ENCODE data around the gene LAMA2.

DNA sequence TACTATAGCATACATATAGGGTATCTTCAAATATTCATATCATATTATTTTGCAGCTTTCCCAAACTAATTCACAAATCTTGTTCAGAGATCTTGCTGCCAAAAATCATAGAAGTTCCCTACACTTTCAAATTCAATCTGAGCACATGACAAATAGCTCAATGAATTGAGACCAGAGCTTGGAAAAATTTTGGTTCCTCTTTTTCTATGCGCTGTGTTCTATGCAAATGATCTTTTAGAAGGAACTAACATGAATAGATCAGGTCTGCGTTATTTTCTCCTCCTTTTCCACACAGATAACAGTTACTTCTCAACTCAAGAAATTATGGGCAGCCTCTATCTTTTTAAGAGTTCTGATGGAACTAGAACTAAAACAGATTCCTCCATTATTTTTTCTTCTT is 510.7 kb downstream of the LAMA2 start:
- TF ChIP-seq, protein P1, sequence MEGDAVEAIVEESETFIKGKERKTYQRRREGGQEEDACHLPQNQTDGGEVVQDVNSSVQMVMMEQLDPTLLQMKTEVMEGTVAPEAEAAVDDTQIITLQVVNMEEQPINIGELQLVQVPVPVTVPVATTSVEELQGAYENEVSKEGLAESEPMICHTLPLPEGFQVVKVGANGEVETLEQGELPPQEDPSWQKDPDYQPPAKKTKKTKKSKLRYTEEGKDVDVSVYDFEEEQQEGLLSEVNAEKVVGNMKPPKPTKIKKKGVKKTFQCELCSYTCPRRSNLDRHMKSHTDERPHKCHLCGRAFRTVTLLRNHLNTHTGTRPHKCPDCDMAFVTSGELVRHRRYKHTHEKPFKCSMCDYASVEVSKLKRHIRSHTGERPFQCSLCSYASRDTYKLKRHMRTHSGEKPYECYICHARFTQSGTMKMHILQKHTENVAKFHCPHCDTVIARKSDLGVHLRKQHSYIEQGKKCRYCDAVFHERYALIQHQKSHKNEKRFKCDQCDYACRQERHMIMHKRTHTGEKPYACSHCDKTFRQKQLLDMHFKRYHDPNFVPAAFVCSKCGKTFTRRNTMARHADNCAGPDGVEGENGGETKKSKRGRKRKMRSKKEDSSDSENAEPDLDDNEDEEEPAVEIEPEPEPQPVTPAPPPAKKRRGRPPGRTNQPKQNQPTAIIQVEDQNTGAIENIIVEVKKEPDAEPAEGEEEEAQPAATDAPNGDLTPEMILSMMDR (IDR thresholded peaks at IDR 0.05), result no peak
- TF ChIP-seq POLR2A (IDR thresholded peaks at IDR 0.05) (no peak), POLR2AphosphoS5 (IDR thresholded peaks at IDR 0.05) (no peak)

All from breast epithelium (tissue), 3 donors.